Naive thymus-derived CD8-positive, alpha-beta T cell (primary cell): Measurements from ENCODE around the gene USP7. TPM values are rescaled to one million over a fixed set of nuclear protein-coding genes. Genes with fewer than 3 reads are reported as not detected.

Experiments used
- ATAC-seq, 2 donors: fragments of 150-1000 bp; cut with Tn5 transposase in 1 of 2; sonication (Bioruptor Pico), chemical (Tn5 transposase) in 1 of 2; 1 replicate in 1 of 2; 2 replicates in 1 of 2; pipeline ENCODE4 v1.10.0; 2021; ENCODE audit warnings: mild to moderate bottlenecking in 2 of 2, moderate library complexity in 2 of 2
- POLR2A ChIA-PET: fragments of 350-600 bp; sonication (Branson Sonifier 250); formaldehyde crosslinking; loops from one replicate; lab custom pipeline; 2021; ENCODE audit warnings: antibody characterized with exemption; lab: Charles Lee
- DNase-seq, 10 donors: peaks; one replicate each; pipeline versions ENCODE4 v3.0.0 to v3.0.0-alpha.2; 2020 to 2022
- H3K27ac Mint-ChIP-seq, 10 donors: one replicate each; pipeline ENCODE4 v1.8.0; 2020 to 2022; ENCODE audit warnings: mild to moderate bottlenecking in 10 of 10, mixed read lengths in 10 of 10, moderate library complexity in 4 of 10, inconsistent platforms in 1 of 10
- H3K27me3 Mint-ChIP-seq, 5 donors: one replicate each; pipeline ENCODE4 v1.8.0; 2021 to 2022; ENCODE audit warnings: mixed read lengths in 5 of 5
- H3K36me3 Mint-ChIP-seq, 3 donors: one replicate each; pipeline ENCODE4 v1.8.0; 2020 to 2022; ENCODE audit warnings: mixed read lengths in 3 of 3, mild to moderate bottlenecking in 2 of 3, inconsistent platforms in 1 of 3
- H3K4me1 Mint-ChIP-seq, 4 donors: one replicate each; pipeline ENCODE4 v1.8.0; 2021 to 2022; ENCODE audit warnings: mixed read lengths in 4 of 4
- H3K4me3 Mint-ChIP-seq, 10 donors: one replicate each; pipeline ENCODE4 v1.8.0; 2020 to 2022; ENCODE audit warnings: mild to moderate bottlenecking in 10 of 10, mixed read lengths in 10 of 10, moderate library complexity in 6 of 10, inconsistent platforms in 1 of 10
- H3K9me3 Mint-ChIP-seq, 9 donors: one replicate each; pipeline ENCODE4 v1.8.0; 2020 to 2022; ENCODE audit warnings: mixed read lengths in 9 of 9, mild to moderate bottlenecking in 3 of 9, inconsistent platforms in 1 of 9, moderate library complexity in 1 of 9
- polyA plus RNA-seq, 3 donors: library from polyadenylated mRNA; unstranded; fragments of 300-500 nt; fragmentation: Illumina TruSeq; gene quantifications; one replicate each; pipeline ENCODE4 v1.2.3, GENCODE V29; 2021
- total RNA-seq, 8 experiments: library from RNA in 2 of 8; stranded (reverse) in 2 of 8; gene quantifications; one replicate each; pipeline ENCODE4 v1.2.3 and lab custom pipeline; 2021 to 2026

The USP7 gene
- total and polyA plus RNA-seq, 5 experiments from 2014 or later: 6.4 to 207 (median 9.9) TPM

GRCh38 chr16:8866118-8866883, 97.4 kb downstream of the USP7 start:
- H3K27me3 Mint-ChIP-seq: no peaks in the 10 kb centered on the region
- DNase-seq: no peak
- H3K27ac Mint-ChIP-seq: peak overlapping the region in 9 of 10 donors; percentile 29 to 95 (median 79)

DNA sequence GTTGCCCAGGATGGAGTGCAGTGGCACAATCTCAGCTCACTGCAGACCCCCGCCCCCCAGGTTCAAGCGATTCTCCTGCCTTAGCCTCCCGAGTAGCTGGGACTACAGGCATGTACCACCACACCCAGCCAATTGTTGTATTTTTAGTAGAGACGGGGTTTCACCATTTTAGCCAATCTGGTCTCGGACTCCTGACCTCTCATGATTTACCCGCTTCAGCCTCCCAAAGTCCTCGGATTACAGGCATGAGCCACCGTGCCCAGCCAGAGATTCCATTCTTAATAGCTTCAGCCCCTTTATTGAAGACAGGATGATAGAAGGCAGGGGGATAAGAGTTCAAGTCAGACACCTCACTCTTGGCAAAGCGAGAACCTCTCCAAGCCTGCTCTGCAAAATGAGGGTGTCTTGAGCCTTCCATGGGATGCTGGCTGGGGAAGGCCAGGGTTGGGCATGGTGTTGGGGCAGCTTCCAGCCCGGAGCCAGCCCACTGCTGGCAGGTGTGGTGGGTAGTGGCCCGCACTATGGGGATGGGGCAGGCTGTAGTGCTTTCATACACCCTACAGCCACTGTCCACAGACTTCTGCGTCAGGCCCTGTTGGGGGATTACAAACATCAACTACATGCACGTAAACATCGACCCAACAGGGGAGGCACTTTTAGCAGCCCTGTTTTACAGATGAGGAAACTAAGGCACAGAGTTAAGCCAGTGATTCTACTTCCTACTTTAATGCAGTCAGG, 98.4 kb downstream of the USP7 start:
- H3K27ac Mint-ChIP-seq: peak overlapping the region; percentile 65 to 95 (median 78)
- H3K4me3 Mint-ChIP-seq: peak overlapping the region in 9 of 10 donors; percentile 42 to 67 (median 54)
- peaks cover 37 to 68% (median 57%) of the 10 kb centered on the region in 4 donors for H3K4me1 Mint-ChIP-seq
- no peak for ATAC-seq
- POLR2A ChIA-PET: interaction anchor here (0.6 to 1.6 kb wide), 4 partner anchors 9 to 15 kb away, joined by 3 to 10 read pairs (median 4); no protein-coding TSS in a partner anchor
- H3K36me3 Mint-ChIP-seq: peaks cover 0 to 4% (median 0%) of the 10 kb centered on the region in 3 donors
- DNase-seq: no peak
- H3K27me3 Mint-ChIP-seq: no peaks in the 10 kb centered on the region
- H3K9me3 Mint-ChIP-seq: no peaks in the 10 kb centered on the region

More at GRCh38 chr16:8866118-8866883, 97.4 kb downstream of the USP7 start:
- peaks cover 0 to 1% (median 0%) of the 10 kb centered on the region in 3 donors for H3K36me3 Mint-ChIP-seq
- ATAC-seq: no peak
- peak overlapping the region; percentile 7 to 99 (median 68) for H3K4me3 Mint-ChIP-seq
- POLR2A ChIA-PET: interaction anchor here (0.6 kb wide), 1 partner anchor 10 kb away, joined by 3 read pairs; no protein-coding TSS in a partner anchor
- H3K4me1 Mint-ChIP-seq: peaks cover 38 to 73% (median 65%) of the 10 kb centered on the region in 4 donors
- H3K9me3 Mint-ChIP-seq: no peaks in the 10 kb centered on the region

DNA sequence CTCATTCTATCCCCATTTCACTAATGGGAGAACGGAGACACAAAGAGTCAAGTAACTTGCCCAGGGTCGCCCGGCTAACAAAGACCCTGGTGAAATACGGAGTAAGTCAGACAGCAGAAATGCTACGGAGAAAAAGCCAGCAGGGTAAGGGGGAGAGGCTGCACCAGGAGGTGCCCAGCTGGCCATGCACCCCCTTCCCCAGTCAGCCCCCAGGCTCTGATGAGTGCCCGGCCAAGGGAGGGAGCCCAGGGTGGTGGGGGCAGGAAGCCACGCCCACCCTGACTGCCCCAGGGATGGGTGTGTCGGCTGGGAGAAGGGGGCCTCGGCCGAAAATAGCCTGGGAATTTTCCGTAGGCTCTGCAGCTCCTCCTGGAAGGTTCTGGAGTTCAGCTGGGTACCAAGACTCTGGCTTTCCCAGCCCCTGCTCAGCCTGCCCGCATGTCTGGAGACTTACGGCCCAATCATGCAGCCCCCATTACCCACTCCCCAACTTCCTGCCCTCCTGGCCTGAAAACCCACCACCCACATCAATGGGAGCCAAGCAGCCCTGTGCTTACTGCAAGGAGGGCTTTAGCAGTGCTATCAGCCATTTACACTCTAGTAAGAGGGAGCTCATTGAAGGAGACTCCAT, 99.1 kb downstream of the USP7 start:
- peaks cover 40 to 65% (median 54%) of the 10 kb centered on the region in 4 donors for H3K4me1 Mint-ChIP-seq
- H3K4me3 Mint-ChIP-seq: peak overlapping the region in 8 of 10 donors; percentile 8 to 60 (median 27)
- ATAC-seq (no peak), DNase-seq (no peak)
- H3K36me3 Mint-ChIP-seq: peaks cover 0 to 7% (median 0%) of the 10 kb centered on the region in 3 donors
- H3K9me3 Mint-ChIP-seq: no peaks in the 10 kb centered on the region
- no peaks in the 10 kb centered on the region for H3K27me3 Mint-ChIP-seq
- POLR2A ChIA-PET: interaction anchor here (0.6 to 1.6 kb wide), 3 partner anchors 10 to 15 kb away, joined by 3 to 10 read pairs (median 4); no protein-coding TSS in a partner anchor
- peak overlapping the region; percentile 53 to 95 (median 82) for H3K27ac Mint-ChIP-seq

DNA sequence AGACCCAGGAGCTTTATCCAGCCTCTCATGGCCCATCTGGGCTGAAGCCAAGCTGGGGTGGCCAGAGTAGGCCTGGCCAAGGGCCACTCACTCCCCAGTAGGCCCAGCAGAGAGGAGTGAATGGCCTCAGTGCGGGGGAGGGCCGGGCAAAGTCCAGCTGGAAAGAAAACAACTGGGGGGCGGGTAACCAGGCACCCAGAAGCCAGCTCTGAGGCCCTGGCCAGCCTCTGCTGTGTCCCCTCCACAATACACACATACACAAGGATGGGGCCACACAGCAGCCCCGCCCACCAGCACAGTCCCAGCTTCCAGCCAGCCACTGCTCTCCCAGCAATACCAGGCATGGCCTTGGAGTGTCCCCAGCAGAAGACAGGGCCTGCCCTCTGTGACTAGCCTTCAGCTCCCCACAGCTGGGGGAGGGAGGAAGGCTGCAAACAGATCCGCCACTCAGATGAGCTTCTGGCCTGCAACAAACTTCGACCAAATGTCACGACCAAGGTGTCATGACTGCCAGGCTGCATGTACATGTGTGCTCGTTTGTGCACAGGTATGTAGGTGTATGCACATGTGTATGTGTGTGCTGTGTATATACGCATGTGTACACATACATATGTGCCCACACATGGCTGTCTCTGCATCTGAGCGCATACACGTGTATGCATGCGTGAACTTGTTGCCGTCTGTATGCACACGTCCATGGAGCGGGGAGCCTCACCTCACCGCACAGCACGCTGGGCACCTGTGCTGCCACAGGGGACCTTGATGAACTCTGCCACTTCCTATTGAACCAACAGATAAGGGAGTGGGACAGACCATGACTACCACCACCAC, 99.9 kb downstream of the USP7 start:
- Mint-ChIP-seq H3K4me1 (peaks cover 39 to 61% (median 48%) of the 10 kb centered on the region in 4 donors), H3K27me3 (no peaks in the 10 kb centered on the region), H3K27ac (peak overlapping the region; percentile 48 to 95 (median 78)), H3K36me3 (peaks cover 0 to 14% (median under 1%) of the 10 kb centered on the region in 3 donors), H3K4me3 (peak overlapping the region in 7 of 10 donors; percentile 8 to 56 (median 21)), H3K9me3 (no peaks in the 10 kb centered on the region)
- POLR2A ChIA-PET: interaction anchor here (1.3 to 1.6 kb wide), 2 partner anchors 10 to 16 kb away, joined by 8 to 10 read pairs; no protein-coding TSS in a partner anchor
- ATAC-seq (no peak), DNase-seq (no peak)

DNA sequence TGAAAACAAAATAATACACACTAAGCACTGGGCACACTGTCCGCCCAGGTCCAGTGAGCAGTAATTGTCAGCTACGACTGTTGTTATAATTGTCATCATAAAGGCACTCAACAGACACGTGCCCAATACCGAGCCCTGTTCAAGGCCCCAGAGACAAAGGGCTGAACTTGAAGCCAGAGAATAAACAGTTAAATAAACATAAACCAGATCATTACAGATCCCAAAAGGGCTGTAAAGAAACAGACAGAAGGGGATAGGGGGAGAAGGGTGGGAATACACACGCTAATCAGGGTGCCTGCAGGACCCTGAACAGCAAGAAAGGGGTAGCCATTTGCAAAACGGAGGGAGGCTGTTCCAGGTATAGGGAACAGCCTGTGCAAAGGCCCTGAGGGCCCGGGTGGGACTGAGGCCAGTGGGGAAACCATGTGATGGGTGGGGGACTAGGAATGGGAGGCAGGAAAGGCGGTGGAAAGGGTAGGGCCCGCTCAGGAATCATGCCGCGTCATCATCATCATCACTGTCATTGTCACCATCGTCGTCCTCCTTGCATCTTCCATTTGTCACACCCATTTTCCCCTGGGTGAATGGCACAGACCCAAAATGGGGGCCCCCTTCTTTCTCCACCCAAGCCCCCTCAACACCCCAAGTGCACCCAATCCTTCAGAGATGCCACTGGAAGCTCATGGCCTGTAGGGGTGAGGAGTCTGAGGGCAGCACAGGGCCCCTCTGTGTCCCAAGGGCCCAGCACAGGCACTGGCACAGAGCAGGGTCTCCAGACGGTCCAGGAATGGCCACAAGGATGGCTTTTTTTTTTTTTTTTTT, 101.2 kb downstream of the USP7 start:
- POLR2A ChIA-PET: interaction anchor here (1.3 kb wide), 1 partner anchor 18 kb away, joined by 8 read pairs; no protein-coding TSS in a partner anchor
- Mint-ChIP-seq H3K9me3 (no peaks in the 10 kb centered on the region), H3K27me3 (no peaks in the 10 kb centered on the region), H3K4me1 (peaks cover 37 to 66% (median 48%) of the 10 kb centered on the region in 4 donors), H3K36me3 (peaks cover 0 to 27% (median 4%) of the 10 kb centered on the region in 3 donors), H3K4me3 (peak overlapping the region in 1 of 10 donors; percentile 41), H3K27ac (peak overlapping the region in 8 of 10 donors; percentile 19 to 66 (median 29))
- DNase-seq (no peak), ATAC-seq (no peak)

- Mint-ChIP-seq H3K4me1 (peaks cover 34 to 64% (median 48%) of the 10 kb centered on the region in 4 donors), H3K9me3 (no peaks in the 10 kb centered on the region), H3K36me3 (peaks cover 0 to 33% (median 4%) of the 10 kb centered on the region in 3 donors), H3K4me3 (no peak overlapping the region), H3K27ac (peak overlapping the region in 4 of 10 donors; percentile 4 to 65 (median 23)), H3K27me3 (no peaks in the 10 kb centered on the region)
- no peak for ATAC-seq
- DNase-seq: no peak
- POLR2A ChIA-PET: interaction anchor here (0.7 kb wide), 1 partner anchor 20 kb away, joined by 4 read pairs; no protein-coding TSS in a partner anchor
Measured at GRCh38 chr16:8861563-8862308, 102.0 kb downstream of the USP7 start.

DNA sequence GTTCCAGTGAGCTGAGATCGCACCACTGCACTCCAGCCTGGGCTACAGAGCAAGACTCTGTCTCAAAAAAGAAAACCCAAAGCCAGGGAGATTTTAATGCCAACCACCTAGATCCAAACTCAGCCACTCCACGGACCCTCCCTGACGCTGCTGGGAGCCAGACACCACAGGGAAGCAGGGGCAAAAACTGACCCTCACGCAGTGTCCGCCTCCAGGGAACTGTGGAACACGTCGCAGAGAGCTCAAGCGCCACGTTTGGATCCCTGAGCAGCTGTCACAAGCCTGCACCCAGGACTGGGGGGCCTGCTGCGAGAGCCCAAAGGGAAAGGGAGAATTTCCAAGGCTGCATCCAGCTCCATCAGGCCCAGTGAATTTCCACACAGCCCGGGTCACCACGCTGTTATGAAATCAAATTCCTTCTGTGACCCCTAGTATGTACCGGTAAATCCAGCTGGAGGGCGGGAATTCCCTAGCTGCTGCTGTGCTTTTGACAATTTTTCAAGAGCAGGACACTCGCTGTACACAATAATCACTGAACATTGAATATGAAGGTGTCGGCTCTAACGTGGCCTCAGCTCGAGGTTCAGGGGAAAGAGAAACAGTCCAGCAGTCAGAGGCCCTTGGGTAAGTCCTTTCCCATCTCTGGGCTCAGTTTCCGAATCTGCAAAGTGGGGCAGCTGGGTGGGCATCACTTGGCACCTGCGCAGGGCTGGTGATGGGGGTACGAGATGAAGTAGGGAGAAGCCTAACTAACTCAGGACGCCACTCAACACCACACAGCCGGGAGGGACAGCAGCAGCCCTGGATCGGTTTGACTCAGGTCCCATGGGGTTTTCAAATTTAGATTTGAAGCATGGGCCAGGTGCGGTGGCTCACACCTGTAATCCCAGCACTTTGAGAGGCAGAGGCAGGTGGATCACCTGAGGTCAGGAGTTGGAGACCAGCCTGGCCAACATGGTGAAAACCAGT, 103.5 kb downstream of the USP7 start:
- Mint-ChIP-seq H3K4me3 (no peak overlapping the region), H3K36me3 (peaks cover 0 to 45% (median 4%) of the 10 kb centered on the region in 3 donors), H3K9me3 (no peaks in the 10 kb centered on the region), H3K27me3 (no peaks in the 10 kb centered on the region), H3K4me1 (peaks cover 23 to 57% (median 45%) of the 10 kb centered on the region in 4 donors), H3K27ac (peak overlapping the region in 5 of 10 donors; percentile 8 to 58 (median 38))
- ATAC-seq (no peak), DNase-seq (no peak)
- POLR2A ChIA-PET: no interaction called here

DNA sequence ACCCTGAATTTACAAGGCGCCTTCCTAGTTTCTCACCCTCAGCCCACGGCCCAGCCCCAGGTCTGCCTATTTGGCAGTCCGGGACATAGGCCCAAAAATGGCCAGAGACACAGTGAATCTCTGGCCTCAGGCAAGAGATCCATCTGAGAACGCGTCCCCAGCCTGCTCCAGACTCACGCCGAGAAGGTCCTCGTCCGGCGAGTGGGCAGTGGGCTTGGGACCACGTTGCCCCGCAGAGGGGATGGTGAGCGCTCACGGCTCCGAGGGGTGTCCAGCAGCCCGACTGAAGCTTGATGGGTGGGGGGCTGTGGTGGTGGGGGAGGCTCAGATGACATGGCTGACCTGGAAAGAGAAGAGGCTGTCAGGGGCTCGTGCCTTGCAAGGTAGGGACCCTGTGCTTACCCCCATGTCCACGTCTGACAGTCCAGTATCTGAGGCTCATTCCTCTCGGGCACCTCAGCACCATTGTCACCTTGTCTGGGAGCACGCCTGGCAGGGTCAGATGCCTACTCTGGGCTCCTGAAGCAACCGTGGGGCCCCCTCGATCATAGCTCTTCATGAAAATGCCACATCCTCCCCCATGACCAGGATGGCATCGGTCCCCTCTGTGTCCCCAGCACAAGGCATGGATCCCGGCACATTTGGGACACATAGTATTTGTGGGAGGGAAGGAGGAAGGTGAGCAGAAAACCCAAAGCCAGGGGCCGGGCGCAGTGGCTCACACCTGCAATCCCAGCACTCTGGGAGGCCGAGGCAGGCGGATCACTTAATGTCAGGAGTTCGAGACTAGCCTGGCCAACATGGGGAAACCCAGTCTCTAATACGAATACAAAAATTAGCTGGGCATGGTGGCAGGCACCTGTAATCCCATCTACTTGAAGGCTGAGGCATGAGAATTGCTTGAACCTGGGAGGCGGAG, 104.5 kb downstream of the USP7 start:
- no peak for ATAC-seq
- Mint-ChIP-seq H3K27me3 (no peaks in the 10 kb centered on the region), H3K9me3 (no peaks in the 10 kb centered on the region), H3K36me3 (peaks cover 0 to 53% (median 4%) of the 10 kb centered on the region in 3 donors), H3K27ac (peak overlapping the region in 6 of 10 donors; percentile 1 to 86 (median 34)), H3K4me1 (peaks cover 15 to 58% (median 42%) of the 10 kb centered on the region in 4 donors), H3K4me3 (no peak overlapping the region)
- DNase-seq: no peak
- POLR2A ChIA-PET: no interaction called here
